ENCODE results near the gene USP30. TPM values are rescaled to one million over a fixed set of nuclear protein-coding genes. Genes with fewer than 3 reads are reported as not detected.

The USP30 gene
- total RNA-seq, 2 experiments from 2014 or later, result 21.8 to 23.0 TPM

DNA sequence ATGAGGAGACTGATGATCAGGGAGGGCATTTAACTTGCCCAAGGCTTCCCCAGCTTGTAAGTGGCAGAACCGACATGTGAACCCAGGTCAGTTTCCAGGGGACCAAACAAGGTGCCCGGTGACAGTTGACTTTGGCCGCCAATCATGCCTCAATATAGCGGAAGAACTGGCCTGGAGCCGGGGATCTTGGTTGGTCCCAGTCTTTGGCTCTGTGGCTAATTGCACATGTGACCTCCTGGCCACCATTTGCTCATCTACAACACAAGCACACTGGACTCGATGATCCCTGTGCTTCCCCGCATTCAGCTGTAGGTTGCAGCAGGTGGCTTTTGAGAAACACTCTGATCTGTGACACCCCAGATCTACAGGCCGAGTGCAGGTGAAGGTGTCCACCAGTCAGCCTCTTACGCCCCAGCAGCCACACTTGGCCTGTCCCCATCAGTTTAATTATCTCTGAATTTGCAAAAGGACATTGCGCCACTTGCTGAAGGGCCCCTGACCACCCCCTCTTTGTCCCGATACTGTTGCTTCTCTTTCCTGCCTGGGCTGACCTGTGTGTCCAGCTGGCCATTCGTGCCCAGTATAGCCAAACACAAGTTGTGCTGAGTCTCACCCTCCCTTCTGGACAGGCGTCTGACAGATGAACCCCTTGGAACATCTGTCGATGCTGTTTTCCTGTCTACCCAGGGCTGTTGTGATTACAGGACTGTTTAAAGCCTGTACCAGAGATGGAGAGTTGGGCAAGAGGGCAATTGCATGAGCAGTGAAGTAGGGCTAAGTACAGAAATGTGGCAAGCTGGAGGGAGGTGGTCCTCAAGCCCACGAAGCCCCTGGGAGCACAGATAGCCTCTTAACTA, 78.1 kb downstream of the USP30 start:
- H3K9me3 Mint-ChIP-seq, result peaks cover 1% of the 10 kb centered on the region
- ATAC-seq (ENCODE audit: poor library complexity) (no peak), DNase-seq (no peak)
- intact Hi-C loops (cut with DNase I, micrococcal nuclease), result no loop called here
- no peaks in the 10 kb centered on the region for H3K36me3 Mint-ChIP-seq (ENCODE audit: low read depth)
- H3K4me3 Mint-ChIP-seq, result no peak overlapping the region
- no peak overlapping the region for H3K27ac Mint-ChIP-seq
- Histone ChIP-seq H3K4me3 (ENCODE audit: low read length) (no peak overlapping the region), H3K27me3 (ENCODE audit: control insufficient read depth in 1 of 2, insufficient read depth in 2 of 2, low read length in 2 of 2) (no peaks in the 10 kb centered on the region), H3K4me1 (ENCODE audit: insufficient read depth, low read length) (no peaks in the 10 kb centered on the region), H3K27ac (ENCODE audit: low read depth in 1 of 2, low read length in 2 of 2) (no peak overlapping the region), H3K9me3 (ENCODE audit: control insufficient read depth in 1 of 2, insufficient read depth in 1 of 2, low read length in 2 of 2) (no peaks in the 10 kb centered on the region), H3K36me3 (ENCODE audit: insufficient read depth, low read length) (no peaks in the 10 kb centered on the region)
- H3K4me1 Mint-ChIP-seq (ENCODE audit: low read depth), result no peaks in the 10 kb centered on the region
- TF ChIP-seq, protein P1, sequence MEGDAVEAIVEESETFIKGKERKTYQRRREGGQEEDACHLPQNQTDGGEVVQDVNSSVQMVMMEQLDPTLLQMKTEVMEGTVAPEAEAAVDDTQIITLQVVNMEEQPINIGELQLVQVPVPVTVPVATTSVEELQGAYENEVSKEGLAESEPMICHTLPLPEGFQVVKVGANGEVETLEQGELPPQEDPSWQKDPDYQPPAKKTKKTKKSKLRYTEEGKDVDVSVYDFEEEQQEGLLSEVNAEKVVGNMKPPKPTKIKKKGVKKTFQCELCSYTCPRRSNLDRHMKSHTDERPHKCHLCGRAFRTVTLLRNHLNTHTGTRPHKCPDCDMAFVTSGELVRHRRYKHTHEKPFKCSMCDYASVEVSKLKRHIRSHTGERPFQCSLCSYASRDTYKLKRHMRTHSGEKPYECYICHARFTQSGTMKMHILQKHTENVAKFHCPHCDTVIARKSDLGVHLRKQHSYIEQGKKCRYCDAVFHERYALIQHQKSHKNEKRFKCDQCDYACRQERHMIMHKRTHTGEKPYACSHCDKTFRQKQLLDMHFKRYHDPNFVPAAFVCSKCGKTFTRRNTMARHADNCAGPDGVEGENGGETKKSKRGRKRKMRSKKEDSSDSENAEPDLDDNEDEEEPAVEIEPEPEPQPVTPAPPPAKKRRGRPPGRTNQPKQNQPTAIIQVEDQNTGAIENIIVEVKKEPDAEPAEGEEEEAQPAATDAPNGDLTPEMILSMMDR (IDR thresholded peaks at IDR 0.05), result no peak
- CTCF ChIA-PET, result no interaction called here
- POLR2A ChIA-PET, result no interaction called here
- H3K27me3 Mint-ChIP-seq, result no peaks in the 10 kb centered on the region

DNA sequence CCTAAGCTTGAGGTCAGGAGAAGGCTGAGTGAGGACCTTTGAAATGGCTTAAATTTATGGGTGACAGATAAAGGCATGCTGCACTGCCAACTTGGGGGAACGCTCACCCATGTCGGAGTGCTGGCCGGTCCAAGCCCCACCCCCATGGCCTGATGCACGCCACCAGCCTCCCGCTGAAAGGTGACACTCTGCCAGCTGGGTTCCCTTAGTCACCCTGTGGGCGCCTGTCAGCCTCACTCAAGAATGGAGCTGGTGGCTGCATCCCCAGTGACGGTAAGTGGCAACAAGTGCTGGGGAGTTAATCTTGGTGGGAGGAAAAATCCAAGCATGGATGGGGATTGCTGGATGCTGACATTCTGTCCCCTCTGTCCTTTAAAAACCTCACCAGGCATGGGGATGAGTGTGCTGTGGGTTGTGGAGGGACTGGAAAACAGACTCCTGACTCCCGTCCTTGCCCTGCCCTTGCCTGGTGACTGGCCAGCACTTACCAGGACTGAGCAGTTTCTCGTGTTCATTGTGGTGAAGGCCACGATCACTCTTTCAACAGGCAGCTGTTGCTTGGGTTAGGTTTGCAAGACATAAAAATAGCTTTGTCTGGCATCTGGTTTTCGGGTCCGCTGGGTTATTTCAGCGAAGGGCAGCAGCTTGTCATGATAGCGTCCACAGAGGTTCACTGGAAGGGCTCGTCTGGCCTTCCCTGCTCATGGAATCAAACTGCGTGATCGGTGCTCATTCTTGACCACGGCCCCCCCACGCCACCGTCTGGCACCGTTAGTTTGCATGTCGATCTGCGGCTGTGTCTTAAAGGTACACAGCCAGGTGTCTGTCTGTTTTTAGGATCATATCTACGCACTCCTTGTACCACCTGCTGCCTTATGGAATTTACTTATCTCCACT, 79.0 kb downstream of the USP30 start:
- Histone ChIP-seq H3K4me3 (ENCODE audit: low read length) (no peak overlapping the region), H3K27me3 (ENCODE audit: control insufficient read depth in 1 of 2, insufficient read depth in 2 of 2, low read length in 2 of 2) (no peaks in the 10 kb centered on the region), H3K36me3 (ENCODE audit: insufficient read depth, low read length) (no peaks in the 10 kb centered on the region), H3K27ac (ENCODE audit: low read depth in 1 of 2, low read length in 2 of 2) (no peak overlapping the region), H3K9me3 (ENCODE audit: control insufficient read depth in 1 of 2, insufficient read depth in 1 of 2, low read length in 2 of 2) (no peaks in the 10 kb centered on the region), H3K4me1 (ENCODE audit: insufficient read depth, low read length) (no peaks in the 10 kb centered on the region)
- Mint-ChIP-seq H3K4me1 (ENCODE audit: low read depth) (no peaks in the 10 kb centered on the region), H3K27me3 (no peaks in the 10 kb centered on the region), H3K9me3 (peaks cover 2% of the 10 kb centered on the region), H3K4me3 (no peak overlapping the region), H3K27ac (no peak overlapping the region), H3K36me3 (ENCODE audit: low read depth) (no peaks in the 10 kb centered on the region)
- ChIA-PET CTCF (no interaction called here), POLR2A (no interaction called here)
- TF ChIP-seq, protein P1 (IDR thresholded peaks at IDR 0.05), result no peak
- ATAC-seq (ENCODE audit: poor library complexity), result no peak
- intact Hi-C loops (cut with DNase I, micrococcal nuclease), result no loop called here
- DNase-seq, result no peak

DNA sequence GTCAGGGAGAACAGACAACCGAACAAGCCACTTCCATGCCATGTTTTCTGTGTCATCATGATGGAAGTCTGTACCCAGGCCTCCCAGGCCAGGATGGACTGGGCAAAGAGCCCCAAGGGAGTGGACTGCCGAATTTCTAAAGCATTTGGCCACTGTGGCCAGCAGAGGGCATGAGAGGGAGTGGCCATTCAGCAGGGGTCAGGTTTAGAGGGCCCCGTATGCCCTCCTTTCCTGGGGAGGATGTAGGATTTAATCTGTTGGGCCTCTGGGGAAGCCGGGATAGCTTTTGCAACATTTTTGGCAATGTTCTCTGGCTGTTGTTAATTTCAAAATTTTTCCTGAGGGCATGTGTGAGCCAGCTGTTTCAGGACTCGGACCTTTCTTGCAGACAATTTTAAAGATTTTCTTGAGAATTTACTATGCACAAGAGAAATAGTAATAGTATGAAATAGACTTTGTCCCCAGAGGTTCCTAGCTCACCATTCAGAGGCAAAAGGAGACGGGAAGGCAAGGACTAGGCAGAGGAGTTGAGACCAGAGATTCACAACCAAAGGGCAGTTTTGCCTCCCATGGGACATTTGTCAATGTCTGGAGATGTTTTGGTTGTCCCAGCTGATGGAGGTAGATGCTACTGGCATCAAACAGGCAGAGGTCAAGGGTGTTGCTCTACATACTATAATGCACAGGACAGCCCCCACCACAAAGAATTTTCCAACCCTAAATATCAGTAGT, 82.0 kb downstream of the USP30 start:
- POLR2A ChIA-PET, result interaction anchor here (1.3 kb wide), 1 partner anchor 23 kb away, joined by 4 read pairs; no protein-coding TSS in a partner anchor
- no peak for ATAC-seq (ENCODE audit: poor library complexity)
- Histone ChIP-seq H3K27me3 (ENCODE audit: control insufficient read depth in 1 of 2, insufficient read depth in 2 of 2, low read length in 2 of 2) (no peaks in the 10 kb centered on the region), H3K4me1 (ENCODE audit: insufficient read depth, low read length) (no peaks in the 10 kb centered on the region), H3K27ac (ENCODE audit: low read depth in 1 of 2, low read length in 2 of 2) (no peak overlapping the region), H3K36me3 (ENCODE audit: insufficient read depth, low read length) (no peaks in the 10 kb centered on the region), H3K4me3 (ENCODE audit: low read length) (no peak overlapping the region), H3K9me3 (ENCODE audit: control insufficient read depth in 1 of 2, insufficient read depth in 1 of 2, low read length in 2 of 2) (no peaks in the 10 kb centered on the region)
- intact Hi-C loops (cut with DNase I, micrococcal nuclease), result no loop called here
- H3K4me1 Mint-ChIP-seq (ENCODE audit: low read depth), result no peaks in the 10 kb centered on the region
- TF ChIP-seq, protein P1 (IDR thresholded peaks at IDR 0.05), result no peak
- no peak for DNase-seq
- no peaks in the 10 kb centered on the region for H3K36me3 Mint-ChIP-seq (ENCODE audit: low read depth)
- CTCF ChIA-PET, result no interaction called here
- no peak overlapping the region for H3K27ac Mint-ChIP-seq
- H3K4me3 Mint-ChIP-seq, result no peak overlapping the region
- no peaks in the 10 kb centered on the region for H3K27me3 Mint-ChIP-seq
- peaks cover 2% of the 10 kb centered on the region for H3K9me3 Mint-ChIP-seq
